Activated T-cell treated with anti-CD3 and anti-CD28 coated beads for 48 hours (primary cell): Measurements from ENCODE around the gene MZF1.
"Not testable (repeated sequence)": the region's sequence is repeated elsewhere in the genome, so short reads cannot be mapped to it uniquely, and the experiment has no call there.

Experiments
- DNase-seq: peaks from one replicate; pipeline ENCODE4 v3.0.0-alpha.2; 2020; ENCODE audit warnings: low read depth

Gene MZF1

GRCh38 chr19:58572818-58573657 lies at the start of gene MZF1:
Gene MZF1, minus strand, starts transcription at chr19:58573335. Its CDS starts 1,946 bp downstream, at chr19:58571389.
- peak; percentile 99 for DNase-seq

GRCh38 chr19:58607213-58607612 lies 34.1 kb upstream of the MZF1 start:
- not testable (repeated sequence) for DNase-seq

GRCh38 chr19:58606251-58606896 lies 33.2 kb upstream of the MZF1 start:
- not testable (repeated sequence) for DNase-seq

- no peak for DNase-seq
Observed at GRCh38 chr19:58586133-58586765, 13.1 kb upstream of the MZF1 start.

- DNase-seq: no peak
Observed at GRCh38 chr19:58585442-58586132, 12.5 kb upstream of the MZF1 start.

- no peak for DNase-seq
Observed at GRCh38 chr19:58584498-58585441, 11.6 kb upstream of the MZF1 start.

GRCh38 chr19:58582985-58583384 lies 9.8 kb upstream of the MZF1 start:
- no peak for DNase-seq

GRCh38 chr19:58581227-58582141 lies 8.3 kb upstream of the MZF1 start:
- DNase-seq: peak; percentile 88

GRCh38 chr19:58579473-58580142 lies 6.5 kb upstream of the MZF1 start:
- DNase-seq: no peak

- no peak for DNase-seq
Observed at GRCh38 chr19:58578012-58578925, 5.1 kb upstream of the MZF1 start.

- not testable (repeated sequence) for DNase-seq
Observed at GRCh38 chr19:58577581-58577980, 4.4 kb upstream of the MZF1 start.

GRCh38 chr19:58575183-58576041 lies 2.3 kb upstream of the MZF1 start:
- peak; percentile 81 for DNase-seq

GRCh38 chr19:58573658-58574164 lies 576 bp upstream of the MZF1 start:
- DNase-seq: no peak

GRCh38 chr19:58572026-58572817 lies 913 bp downstream of the MZF1 start:
- DNase-seq: no peak

GRCh38 chr19:58571575-58571947 lies 1.6 kb downstream of the MZF1 start:
- no peak for DNase-seq
